H1 (cell line): ENCODE data around the gene SORBS1. TPM values are rescaled to one million over a fixed set of nuclear protein-coding genes. Genes with fewer than 3 reads are reported as not detected.

Source experiments
- CTCF ChIA-PET: fragments of 300-600 bp; sonication (Branson Sonifier 250); formaldehyde crosslinking; loops from one replicate; lab custom pipeline; 2021; ENCODE audit not compliant: partially characterized antibody; lab: Charles Lee
- POLR2A ChIA-PET: fragments of 300-600 bp; sonication (Branson Sonifier 250); formaldehyde crosslinking; loops from one replicate; lab custom pipeline; 2021; ENCODE audit warnings: inconsistent platforms; ENCODE audit not compliant: partially characterized antibody; lab: Charles Lee
- DNase-seq, 2 experiments: peaks; one replicate each; pipeline versions ENCODE4 v3.0.0 to v3.0.0-alpha.2; 2010 to 2022; ENCODE audit warnings: low spot score in 2 of 2, low read depth in 1 of 2, mixed read lengths in 1 of 2
- FAIRE-seq: peaks from 2 replicates; lab custom pipeline; 2011; peaks lifted over from hg19 to GRCh38; lab: Jason Lieb, UNC
- H2AFZ ChIP-seq: 2 replicates; pipeline ENCODE4 v1.8.1; 2012; ENCODE audit warnings: low read length, inconsistent platforms
- H2AK5ac ChIP-seq: 2 replicates; pipeline ENCODE4 v1.6.1; 2013; ENCODE audit warnings: low read depth, low read length
- H2BK120ac ChIP-seq: replicated peaks from 2 replicates; pipeline ENCODE3; 2013; ENCODE audit warnings: low read depth, low read length, inconsistent platforms
- H2BK12ac ChIP-seq: 2 replicates; pipeline ENCODE4 v1.6.1; 2013; ENCODE audit warnings: low read depth, low read length
- H2BK15ac ChIP-seq: 2 replicates; pipeline ENCODE4 v1.6.1; 2013; ENCODE audit warnings: low read length
- H2BK20ac ChIP-seq: 2 replicates; pipeline ENCODE4 v1.6.1; 2013; ENCODE audit warnings: low read length
- H2BK5ac ChIP-seq: 2 replicates; pipeline ENCODE4 v1.6.1; 2013; ENCODE audit warnings: low read depth, low read length
- H3K14ac ChIP-seq: 2 replicates; pipeline ENCODE4 v1.6.1; 2013; ENCODE audit warnings: inconsistent platforms; ENCODE audit not compliant: insufficient read length
- H3K18ac ChIP-seq: 2 replicates; pipeline ENCODE4 v1.6.1; 2013; ENCODE audit warnings: low read length; ENCODE audit errors: extremely low read depth
- H3K23ac ChIP-seq: 2 replicates; pipeline ENCODE4 v1.6.1; 2013; ENCODE audit warnings: inconsistent platforms; ENCODE audit not compliant: insufficient read length
- H3K23me2 ChIP-seq: 2 replicates; pipeline ENCODE4 v1.6.1; 2013; ENCODE audit warnings: low read depth, low read length
- H3K27ac ChIP-seq: 2 replicates; pipeline ENCODE4 v1.6.1; 2011; ENCODE audit warnings: low read depth, low read length, inconsistent platforms
- H3K27me3 ChIP-seq, 4 experiments: replicated peaks in 1 of 4; 1 replicate in 1 of 4; 2 replicates in 3 of 4; pipeline versions ENCODE4 v1.6.1 to v1.8.1; 2011 to 2013; ENCODE audit warnings: low read length in 3 of 4, mild to moderate bottlenecking in 3 of 4, inconsistent platforms in 2 of 4, mixed read lengths in 2 of 4, moderate library complexity in 1 of 4; ENCODE audit not compliant: control insufficient read depth in 3 of 4, insufficient read depth in 3 of 4; ENCODE audit errors: extremely low read depth in 1 of 4
- H3K36me3 ChIP-seq, 4 experiments: 2 replicates each; pipeline versions ENCODE4 v1.6.1 to v1.8.1; 2011 to 2013; ENCODE audit warnings: mild to moderate bottlenecking in 4 of 4, low read length in 3 of 4, moderate library complexity in 2 of 4, control low read depth in 1 of 4, inconsistent platforms in 1 of 4; ENCODE audit not compliant: insufficient read depth in 4 of 4, control insufficient read depth in 2 of 4
- H3K4ac ChIP-seq: replicated peaks from 2 replicates; pipeline ENCODE3; 2013; ENCODE audit warnings: low read length, low read depth, mixed read lengths, inconsistent platforms; ENCODE audit not compliant: insufficient read length
- H3K4me1 ChIP-seq, 4 experiments: replicated peaks in 1 of 4; 1 replicate in 1 of 4; 2 replicates in 3 of 4; pipeline versions ENCODE4 v1.6.1 to v1.8.1; 2011 to 2013; ENCODE audit warnings: low read length in 3 of 4, inconsistent platforms in 2 of 4, mixed read lengths in 1 of 4; ENCODE audit not compliant: insufficient read depth in 4 of 4, control insufficient read depth in 3 of 4
- H3K4me2 ChIP-seq, 2 experiments: 2 replicates each; pipeline versions ENCODE4 v1.6.1 to v1.8.1; 2011 to 2013; ENCODE audit warnings: low read depth in 2 of 2, low read length in 2 of 2, control low read depth in 1 of 2, inconsistent platforms in 1 of 2, mild to moderate bottlenecking in 1 of 2; ENCODE audit not compliant: insufficient read depth in 1 of 2
- H3K4me3 ChIP-seq, 4 experiments: fragments of 200-600, 300-600 bp in 1 of 4; sonication (generic), shearing (Covaris generic), sonication (Bioruptor Twin) in 1 of 4; 2 replicates each; pipeline versions ENCODE4 v1.5.1 to v1.8.1; 2011 to 2016; ENCODE audit warnings: low read length in 4 of 4, low read depth in 3 of 4, control low read depth in 2 of 4, inconsistent platforms in 2 of 4, mild to moderate bottlenecking in 2 of 4, mixed read lengths in 1 of 4, moderate library complexity in 1 of 4; ENCODE audit not compliant: insufficient read depth in 2 of 4; ENCODE audit errors: extremely low read depth in 1 of 4
- H3K56ac ChIP-seq: replicated peaks from 2 replicates; pipeline ENCODE3; 2013; ENCODE audit warnings: low read depth, mild to moderate bottlenecking, mixed read lengths, low read length, inconsistent platforms; ENCODE audit not compliant: insufficient read length
- H3K79me1 ChIP-seq: 2 replicates; pipeline ENCODE4 v1.6.1; 2013; ENCODE audit warnings: low read depth, low read length, control low read depth
- H3K79me2 ChIP-seq, 2 experiments: 2 replicates each; pipeline versions ENCODE4 v1.6.1 to v1.8.1; 2012 to 2013; ENCODE audit warnings: low read length in 2 of 2, mild to moderate bottlenecking in 2 of 2, inconsistent platforms in 1 of 2; ENCODE audit not compliant: insufficient read depth in 2 of 2, control insufficient read depth in 1 of 2
- H3K9ac ChIP-seq, 4 experiments: replicated peaks in 1 of 4; 1 replicate in 1 of 4; 2 replicates in 3 of 4; pipeline versions ENCODE4 v1.6.1 to v1.8.1; 2011 to 2013; ENCODE audit warnings: low read depth in 3 of 4, low read length in 3 of 4, control low read depth in 2 of 4, mild to moderate bottlenecking in 2 of 4, moderate library complexity in 2 of 4, inconsistent platforms in 1 of 4; ENCODE audit errors: extremely low read depth in 1 of 4
- H3K9me3 ChIP-seq, 2 experiments: 2 replicates each; pipeline versions ENCODE4 v1.6.1 to v1.8.1; 2012 to 2013; ENCODE audit warnings: mild to moderate bottlenecking in 2 of 2, moderate library complexity in 2 of 2, control low read depth in 1 of 2, inconsistent platforms in 1 of 2, low read depth in 1 of 2, low read length in 1 of 2, mixed read lengths in 1 of 2; ENCODE audit not compliant: insufficient read depth in 2 of 2
- H4K20me1 ChIP-seq, 2 experiments: replicated peaks in 1 of 2; 2 replicates each; pipeline versions ENCODE3 to v1.8.1; 2011 to 2013; ENCODE audit warnings: inconsistent platforms in 2 of 2, low read length in 2 of 2, mild to moderate bottlenecking in 1 of 2; ENCODE audit not compliant: insufficient read depth in 2 of 2, control insufficient read depth in 1 of 2
- H4K5ac ChIP-seq: 2 replicates; pipeline ENCODE4 v1.6.1; 2013; ENCODE audit warnings: low read length, low read depth, mixed read lengths, inconsistent platforms; ENCODE audit not compliant: insufficient read length
- H4K8ac ChIP-seq: 2 replicates; pipeline ENCODE4 v1.8.0; 2013; ENCODE audit warnings: mild to moderate bottlenecking, moderate library complexity, low read length, inconsistent platforms; ENCODE audit not compliant: insufficient read depth; ENCODE audit errors: extremely low read depth
- H4K91ac ChIP-seq: replicated peaks from 2 replicates; pipeline ENCODE3; 2013; ENCODE audit warnings: low read length, mixed read lengths, inconsistent platforms; ENCODE audit not compliant: insufficient read length
- BACH1 ChIP-seq: IDR thresholded peaks from 2 replicates; pipeline ENCODE4 v1.6.1; 2012; ENCODE audit warnings: low read length, improper control_type of control experiment
- BRCA1 ChIP-seq: IDR thresholded peaks from 2 replicates; pipeline ENCODE4 v1.6.1; 2012; ENCODE audit warnings: low read depth, low read length, improper control_type of control experiment
- CBX8 ChIP-seq: fragments of 300-800, 300-1000 bp; sonication (generic); IDR thresholded peaks from 2 replicates; pipeline ENCODE4 v1.7.1; 2016; ENCODE audit warnings: low read depth, low read length, borderline replicate concordance
- CEBPB ChIP-seq: IDR thresholded peaks from 2 replicates; pipeline ENCODE4 v1.6.1; 2012; ENCODE audit warnings: low read depth, low read length
- CHD1 ChIP-seq: IDR thresholded peaks from 2 replicates; pipeline ENCODE4 v1.6.1; 2012; ENCODE audit warnings: low read depth, low read length, improper control_type of control experiment
- CREB1 ChIP-seq: IDR thresholded peaks from 2 replicates; pipeline ENCODE4 v1.6.1; 2012; ENCODE audit warnings: inconsistent platforms
- FOSL1 ChIP-seq: IDR thresholded peaks from 2 replicates; pipeline ENCODE4 v1.6.1; 2011; ENCODE audit warnings: mild to moderate bottlenecking, low read depth, low read length, moderate library complexity; ENCODE audit not compliant: insufficient read depth
- HDAC6 ChIP-seq: IDR thresholded peaks from one replicate; pipeline ENCODE4 v1.7.1; 2012; ENCODE audit warnings: low read depth, mild to moderate bottlenecking, inconsistent platforms, low read length, moderate library complexity
- JUN ChIP-seq: IDR thresholded peaks from 2 replicates; pipeline ENCODE4 v1.6.1; 2011; ENCODE audit warnings: low read depth, mild to moderate bottlenecking, improper control_type of control experiment, low read length
- KDM5A ChIP-seq: fragments of 200-600 bp; IDR thresholded peaks from 2 replicates; pipeline ENCODE4 v1.7.1; 2012; ENCODE audit warnings: mild to moderate bottlenecking, low read length, inconsistent platforms, mixed read lengths
- NANOG ChIP-seq: IDR thresholded peaks from 2 replicates; pipeline ENCODE4 v1.6.1; 2011; ENCODE audit warnings: low read length, low read depth, mild to moderate bottlenecking, inconsistent platforms; ENCODE audit not compliant: insufficient read depth, poor library complexity, severe bottlenecking
- NRF1 ChIP-seq: IDR thresholded peaks from 2 replicates; pipeline ENCODE4 v1.6.1; 2011; ENCODE audit warnings: mild to moderate bottlenecking, low read depth, low read length, improper control_type of control experiment
- RXRA ChIP-seq: IDR thresholded peaks from 2 replicates; pipeline ENCODE4 v1.6.1; 2011; ENCODE audit warnings: low read depth, mild to moderate bottlenecking, low read length, moderate library complexity; ENCODE audit not compliant: insufficient read depth
- TAF1 ChIP-seq: IDR thresholded peaks from 2 replicates; pipeline ENCODE4 v1.6.1; 2011; ENCODE audit warnings: mild to moderate bottlenecking, low read depth, low read length
- TCF12 ChIP-seq: IDR thresholded peaks from 2 replicates; pipeline ENCODE4 v1.6.1; 2011; ENCODE audit warnings: low read depth, mild to moderate bottlenecking, low read length
- WGBS, 2 experiments: shearing (Covaris generic) in 1 of 2; methylation state at CpG; one replicate each; pipeline versions ENCODE4 v1.1.6 to v1.1.7; 2013 to 2015; ENCODE audit warnings: low lambda C conversion rate in 2 of 2, mixed read lengths in 2 of 2, inconsistent platforms in 1 of 2, low coverage in 1 of 2, missing lambda C conversion rate in 1 of 2; ENCODE audit not compliant: insufficient replicate concordance in 2 of 2, insufficient coverage in 1 of 2, insufficient read length in 1 of 2; ENCODE audit errors: extremely low coverage in 1 of 2, missing lambda C conversion rate in 1 of 2; 5-methylcytosine and 5-hydroxymethylcytosine counted together
- polyA plus RNA-seq, 7 experiments: library from polyadenylated mRNA; depleted of rRNA in 3 of 7; stranded (reverse) in 5 of 7; unstranded in 2 of 7; fragments of >200 nt in 5 of 7; fragments of 200-250 nt in 2 of 7; gene quantifications; 1 replicate in 5 of 7; 2 replicates in 1 of 7; 4 replicates in 1 of 7; pipeline versions ENCODE4 v1.2.1 to v1.2.3, GENCODE V29; 2011 to 2013; ENCODE audit warnings: missing spikeins in 2 of 7, mixed read lengths in 2 of 7
- total RNA-seq: library from RNA; stranded (reverse); fragmentation: NEBNext Ultra II Directional; extraction: Animal tissue kit (Norgen Biotek cat#: 25700); gene quantifications from 2 replicates; pipeline ENCODE4 v1.2.1, GENCODE V29; 2021

SORBS1 gene
- total and polyA plus RNA-seq, 2 of the 8 experiments (the other 6 are each of a cell fraction or from before 2014, with no cell fraction given): 16.0 to 35.0 TPM

DNA sequence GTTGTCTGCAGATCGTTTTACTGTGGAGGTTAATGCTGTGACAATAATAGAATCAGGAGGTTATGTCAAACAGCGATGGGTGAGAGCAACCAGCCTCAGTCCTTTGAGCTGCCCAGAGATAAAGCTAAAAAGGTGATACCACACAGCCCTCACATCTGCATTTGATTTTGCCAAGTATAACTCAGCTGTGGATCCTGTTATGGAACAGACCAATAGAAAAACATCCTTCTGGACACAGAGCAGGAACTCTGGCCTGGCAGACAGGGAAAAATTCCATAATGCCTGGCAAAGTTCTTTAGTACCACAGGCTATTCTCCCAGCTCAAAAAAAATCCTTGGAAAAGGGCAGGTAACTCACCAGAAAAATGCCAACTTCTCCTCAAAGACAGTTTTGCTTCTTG, 183.2 kb downstream of the SORBS1 start:
- Histone ChIP-seq H2BK20ac (no peak overlapping the region), H3K9ac (no peak overlapping the region), H3K4me3 (no peak overlapping the region), H3K23ac (no peak overlapping the region), H2AFZ (no peak overlapping the region), H3K14ac (no peak overlapping the region), H2BK15ac (no peak overlapping the region), H3K56ac (no peak overlapping the region), H4K91ac (no peak overlapping the region), H3K4me1 (0 out of 7 replicates have a peak, but pooled peaks cover 0 to 4% (median 0%) of the 10 kb centered on the region in 4 experiments), H3K79me1 (no peaks in the 10 kb centered on the region), H3K18ac (no peak overlapping the region), H2BK120ac (no peak overlapping the region), H3K9me3 (no peaks in the 10 kb centered on the region), H3K4me2 (no peak overlapping the region), H4K5ac (no peak overlapping the region), H2BK5ac (no peak overlapping the region), H4K20me1 (no peaks in the 10 kb centered on the region), H3K23me2 (no peaks in the 10 kb centered on the region), H3K4ac (no peak overlapping the region), H4K8ac (no peak overlapping the region), H3K79me2 (no peaks in the 10 kb centered on the region), H3K27ac (no peak overlapping the region), H3K36me3 (peaks cover 2 to 20% (median 12%) of the 10 kb centered on the region in 4 experiments; a peak in 7 of 8 replicates), H3K27me3 (no peaks in the 10 kb centered on the region), H2AK5ac (no peak overlapping the region), H2BK12ac (no peak overlapping the region)
- DNase-seq (no peak), FAIRE-seq (no peak)
- CTCF ChIA-PET: interaction anchor here (0.8 to 8.2 kb wide), 14 partner anchors 13 to 272 kb away, joined by 3 to 162 read pairs (median 5); no protein-coding TSS in a partner anchor
- POLR2A ChIA-PET: no interaction called here
- TF ChIP-seq HDAC6: no peak
- no peak for TF ChIP-seq TCF12
- TF ChIP-seq CREB1: no peak
- TF ChIP-seq NRF1: no peak
- no peak for TF ChIP-seq RXRA
- no peak for TF ChIP-seq BACH1
- no peak for TF ChIP-seq NANOG
- no peak for TF ChIP-seq BRCA1
- TF ChIP-seq TAF1: no peak
- no peak for TF ChIP-seq CBX8
- TF ChIP-seq KDM5A: no peak
- no peak for TF ChIP-seq CHD1
- TF ChIP-seq CEBPB: no peak
- TF ChIP-seq JUN: no peak
- TF ChIP-seq FOSL1: no peak
- WGBS, 2 experiments: 84% methylated on average over 2 of the region's 2 CpGs; no CpG with 5 or more reads in 1 of the 2 experiments
